ENCODE measurements around the gene ITGA1. TPM values are rescaled to one million over a fixed set of nuclear protein-coding genes. Genes with fewer than 3 reads are reported as not detected.

The ITGA1 gene
- total RNA-seq, 1 experiment from 2014 or later: 1.6 TPM

GRCh38 chr5:52771343-52772039 is 16.2 kb upstream of the ITGA1 start:
- intact Hi-C loops (cut with micrococcal nuclease; ENCODE audit: unreplicated experiment) (no loop called here), in situ Hi-C loops (cut with HindIII; ENCODE audit: low pct_unique_long_range_greater_than_20kb, low sequenced_read_pairs) (no loop called here)
- ATAC-seq (no peak), DNase-seq (ENCODE audit: low read depth, low spot score) (no peak)
- Histone ChIP-seq H3K27me3 (ENCODE audit: control insufficient read depth, insufficient read depth, low read length) (peaks cover 8% of the 10 kb centered on the region; the same call in 1 of the 2 replicates), H3K9me3 (ENCODE audit: control insufficient read depth, insufficient read depth, low read depth, low read length) (no peaks in the 10 kb centered on the region), H3K4me1 (ENCODE audit: control insufficient read depth, insufficient read depth, low read length) (no peaks in the 10 kb centered on the region), H3K27ac (ENCODE audit: low read length) (no peak overlapping the region), H3K4me3 (ENCODE audit: low read depth in 2 of 2, low read length in 2 of 2) (no peak overlapping the region), H3K36me3 (ENCODE audit: control insufficient read depth, insufficient read depth, low read length) (no peaks in the 10 kb centered on the region)
- no peak for TF ChIP-seq POLR2AphosphoS5 (IDR thresholded peaks at IDR 0.05; ENCODE audit: low read depth, low read length)
- TF ChIP-seq SIN3A (IDR thresholded peaks at IDR 0.05; ENCODE audit: borderline replicate concordance, insufficient read depth, low read depth, low read length): no peak
- TF ChIP-seq CTCF (IDR thresholded peaks at IDR 0.05): no peak
- no peak for TF ChIP-seq REST (IDR thresholded peaks at IDR 0.05; ENCODE audit: insufficient read depth in 1 of 2, low read depth in 2 of 2, low read length in 1 of 2)
- no peak for TF ChIP-seq TCF7L2 (IDR thresholded peaks at IDR 0.05; ENCODE audit: low read depth, low read length)
- POLR2A ChIA-PET: no interaction called here
- CTCF ChIA-PET: no interaction called here
- BruUV-seq (replicated peaks): no TSS peak

GRCh38 chr5:52772668-52773067 is 15.0 kb upstream of the ITGA1 start:
- intact Hi-C loops (cut with micrococcal nuclease; ENCODE audit: unreplicated experiment): no loop called here
- BruUV-seq (replicated peaks): no TSS peak
- no peaks in the 10 kb centered on the region for H3K9me3 ChIP-seq (ENCODE audit: control insufficient read depth, insufficient read depth, low read depth, low read length)

GRCh38 chr5:52773342-52773741 is 14.4 kb upstream of the ITGA1 start:
- Histone ChIP-seq H3K4me3 (ENCODE audit: low read depth in 2 of 2, low read length in 2 of 2) (no peak overlapping the region), H3K27me3 (ENCODE audit: control insufficient read depth, insufficient read depth, low read length) (peaks cover 15% of the 10 kb centered on the region; the same call in 1 of the 2 replicates), H3K4me1 (ENCODE audit: control insufficient read depth, insufficient read depth, low read length) (no peaks in the 10 kb centered on the region), H3K27ac (ENCODE audit: low read length) (no peak overlapping the region), H3K36me3 (ENCODE audit: control insufficient read depth, insufficient read depth, low read length) (no peaks in the 10 kb centered on the region), H3K9me3 (ENCODE audit: control insufficient read depth, insufficient read depth, low read depth, low read length) (no peaks in the 10 kb centered on the region)
- no peak for ATAC-seq
- POLR2A ChIA-PET: interaction anchor here (0.7 kb wide), 1 partner anchor 346 kb away, joined by 3 read pairs; no protein-coding TSS in a partner anchor
- TF ChIP-seq TCF7L2 (IDR thresholded peaks at IDR 0.05; ENCODE audit: low read depth, low read length) (no peak), CTCF (IDR thresholded peaks at IDR 0.05) (no peak), REST (IDR thresholded peaks at IDR 0.05; ENCODE audit: insufficient read depth in 1 of 2, low read depth in 2 of 2, low read length in 1 of 2) (no peak), SIN3A (IDR thresholded peaks at IDR 0.05; ENCODE audit: borderline replicate concordance, insufficient read depth, low read depth, low read length) (no peak), POLR2AphosphoS5 (IDR thresholded peaks at IDR 0.05; ENCODE audit: low read depth, low read length) (no peak)
- in situ Hi-C loops (cut with HindIII; ENCODE audit: low pct_unique_long_range_greater_than_20kb, low sequenced_read_pairs) (no loop called here), intact Hi-C loops (cut with micrococcal nuclease; ENCODE audit: unreplicated experiment) (no loop called here)
- no peak for DNase-seq (ENCODE audit: low read depth, low spot score)
- no TSS peak for BruUV-seq (replicated peaks)
- CTCF ChIA-PET: no interaction called here

More at GRCh38 chr5:52772668-52773067, 15.0 kb upstream of the ITGA1 start:
- TF ChIP-seq POLR2AphosphoS5 (IDR thresholded peaks at IDR 0.05; ENCODE audit: low read depth, low read length) (no peak), SIN3A (IDR thresholded peaks at IDR 0.05; ENCODE audit: borderline replicate concordance, insufficient read depth, low read depth, low read length) (no peak)
- Histone ChIP-seq H3K36me3 (ENCODE audit: control insufficient read depth, insufficient read depth, low read length) (no peaks in the 10 kb centered on the region), H3K4me3 (ENCODE audit: low read depth in 2 of 2, low read length in 2 of 2) (no peak overlapping the region), H3K27me3 (ENCODE audit: control insufficient read depth, insufficient read depth, low read length) (peaks cover 12% of the 10 kb centered on the region; the same call in 1 of the 2 replicates), H3K4me1 (ENCODE audit: control insufficient read depth, insufficient read depth, low read length) (no peaks in the 10 kb centered on the region), H3K27ac (ENCODE audit: low read length) (no peak overlapping the region)
- DNase-seq (ENCODE audit: low read depth, low spot score) (no peak), ATAC-seq (no peak)
- in situ Hi-C loops (cut with HindIII; ENCODE audit: low pct_unique_long_range_greater_than_20kb, low sequenced_read_pairs): no loop called here
- POLR2A ChIA-PET: no interaction called here
- CTCF ChIA-PET: no interaction called here

All from Panc1 (cell line).